ENCODE measurements around the gene ZIC2.

The ZIC2 gene

DNA sequence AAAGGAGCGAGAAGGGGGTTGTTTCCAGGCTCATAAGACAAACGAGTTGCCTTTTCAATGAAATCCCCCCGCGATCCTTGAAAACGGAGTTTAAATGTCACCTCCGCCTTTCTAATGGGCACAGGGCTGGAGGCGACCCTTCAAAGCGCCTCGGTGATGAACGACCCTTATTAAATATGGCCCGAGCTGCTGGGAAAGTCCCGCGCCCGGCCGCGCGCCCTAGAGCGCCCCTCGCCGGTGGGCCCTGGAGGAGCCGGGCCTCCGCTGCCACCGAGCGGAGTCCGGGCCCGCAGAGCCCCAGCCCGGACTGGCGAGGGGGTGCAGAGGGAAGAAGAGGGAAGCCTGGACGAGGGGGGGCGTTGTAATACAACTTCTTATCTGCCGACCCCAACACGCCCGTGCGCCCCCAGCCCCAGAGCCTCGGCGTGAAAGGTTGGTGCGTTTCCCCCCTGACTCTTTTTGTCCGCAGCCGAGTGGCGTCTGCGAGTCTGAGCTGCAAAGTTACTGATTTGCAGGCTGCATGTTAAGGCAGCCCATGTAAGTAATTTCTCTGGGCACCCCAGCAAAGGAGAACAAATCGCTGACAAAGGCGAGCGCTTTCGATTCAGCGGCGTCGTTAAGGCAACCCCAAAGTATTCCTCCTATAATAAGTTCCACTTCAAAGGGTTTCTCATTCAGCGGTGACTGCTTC lies 21.9 kb upstream of the ZIC2 start:
- DNase-seq (ENCODE audit: low read depth in 2 of 2, low spot score in 1 of 2) = no peak

DNA sequence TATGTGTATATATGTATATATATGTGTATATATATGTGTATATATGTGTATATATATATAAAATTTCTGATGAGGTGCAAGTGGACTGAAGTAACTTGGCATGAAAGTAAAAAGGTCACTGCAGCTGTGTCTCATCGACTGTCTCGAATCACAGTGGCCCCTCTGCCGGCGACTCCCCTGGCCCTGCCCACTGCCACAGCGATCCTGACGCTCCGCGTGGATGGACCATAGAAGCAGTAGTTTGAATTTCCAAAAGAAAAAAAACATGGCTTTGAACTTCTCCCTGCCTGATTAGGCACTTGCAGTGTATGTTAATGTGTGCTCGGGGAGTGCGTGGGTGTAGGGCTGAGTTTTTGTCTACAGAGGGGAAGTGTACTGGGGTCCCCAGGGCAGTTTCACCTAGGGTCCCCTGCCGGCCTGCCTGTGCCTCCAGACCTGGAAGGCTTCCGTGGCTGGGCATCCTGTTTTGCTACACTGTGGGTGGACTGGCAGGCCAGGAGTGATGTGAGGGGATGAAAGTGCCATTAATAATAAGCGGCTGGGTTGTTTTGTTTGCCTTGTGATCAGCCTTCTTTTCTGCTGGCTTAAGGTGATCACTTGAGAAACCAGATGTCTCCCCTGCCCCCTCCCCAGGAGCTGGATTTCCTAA lies 20.8 kb upstream of the ZIC2 start:
- no peak for DNase-seq (ENCODE audit: low read depth in 2 of 2, low spot score in 1 of 2)

- no peak for DNase-seq (ENCODE audit: low read depth in 2 of 2, low spot score in 1 of 2)
Observed at GRCh38 chr13:99961636-99962035, 19.9 kb upstream of the ZIC2 start.

- DNase-seq (ENCODE audit: low read depth in 2 of 2, low spot score in 1 of 2) = no peak
Observed at GRCh38 chr13:99962242-99962641, 19.3 kb upstream of the ZIC2 start.

GRCh38 chr13:99963816-99964339 lies 17.7 kb upstream of the ZIC2 start:
- DNase-seq (ENCODE audit: low read depth in 2 of 2, low spot score in 1 of 2) = no peak

- DNase-seq (ENCODE audit: low read depth in 2 of 2, low spot score in 1 of 2) = no peak
Observed at GRCh38 chr13:99965329-99966000, 16.1 kb upstream of the ZIC2 start.

- DNase-seq (ENCODE audit: low read depth in 2 of 2, low spot score in 1 of 2) = no peak
Observed at GRCh38 chr13:99966064-99966805, 15.3 kb upstream of the ZIC2 start.

DNA sequence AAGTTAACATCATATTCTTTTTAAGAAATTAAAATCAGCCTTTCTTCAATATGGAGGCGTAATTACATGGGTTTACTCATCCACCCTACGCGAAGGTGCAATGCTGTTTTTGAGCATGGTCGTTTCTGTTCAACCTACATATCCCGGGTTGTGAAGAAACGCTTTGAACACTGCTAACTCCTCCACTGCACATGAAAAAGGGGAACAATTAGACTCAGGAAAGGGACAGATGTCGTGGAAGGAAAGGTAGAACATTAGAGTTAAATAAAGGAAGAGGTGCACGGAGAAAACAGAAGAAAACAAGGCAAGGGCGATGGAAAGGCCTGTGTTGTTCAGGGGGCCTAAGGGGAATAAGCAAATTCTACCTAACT lies 14.1 kb upstream of the ZIC2 start:
- no peak for DNase-seq (ENCODE audit: low read depth in 2 of 2, low spot score in 1 of 2)

- DNase-seq (ENCODE audit: low read depth in 2 of 2, low spot score in 1 of 2) = no peak
Observed at GRCh38 chr13:99967869-99968520, 13.6 kb upstream of the ZIC2 start.

DNA sequence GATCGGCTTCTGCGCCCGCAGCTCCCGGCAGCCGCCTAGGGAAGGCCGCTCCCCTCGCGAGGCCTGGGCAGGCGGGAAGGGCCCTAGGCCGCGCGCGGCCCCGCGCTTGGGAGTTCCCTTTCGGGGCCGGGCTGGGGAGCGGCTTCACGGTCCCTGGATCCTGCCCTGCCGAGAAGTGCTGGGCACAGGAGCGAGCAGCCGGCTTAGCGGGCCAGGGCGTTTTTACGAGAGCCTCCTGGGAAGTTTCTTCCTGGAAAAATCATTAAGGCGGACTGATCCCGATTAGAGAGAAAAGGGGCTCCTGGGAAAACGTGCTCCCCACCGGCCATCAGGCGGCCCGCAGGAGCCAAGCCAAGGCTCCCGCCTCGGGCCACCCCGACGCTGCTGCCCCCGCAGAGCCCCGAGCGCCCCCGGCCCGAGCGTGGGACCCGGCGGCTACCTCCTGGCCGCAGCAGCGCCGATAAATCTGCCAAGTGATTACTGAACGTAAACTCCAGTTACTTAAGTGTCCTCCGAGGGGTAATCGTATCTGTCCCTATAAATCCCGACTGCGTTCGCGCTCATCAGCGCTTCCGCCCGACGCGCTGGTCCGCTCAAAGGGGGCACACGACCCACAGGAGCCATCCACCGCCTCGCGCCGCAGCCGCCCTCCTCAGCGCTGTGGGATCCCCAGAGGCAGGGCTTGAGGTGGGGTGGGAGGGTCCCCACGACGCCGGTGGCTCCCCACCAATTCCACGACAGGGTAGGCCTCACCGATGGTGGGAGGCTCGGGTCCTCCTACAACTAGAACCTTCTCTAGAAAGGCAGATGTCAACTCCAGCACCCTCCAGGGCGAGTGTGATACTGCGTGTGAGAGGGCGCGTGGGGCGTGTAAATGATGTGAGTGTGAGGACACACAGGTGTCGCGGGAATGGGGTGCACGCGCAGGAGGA lies 12.8 kb upstream of the ZIC2 start:
- no peak for DNase-seq (ENCODE audit: low read depth in 2 of 2, low spot score in 1 of 2)

- DNase-seq (ENCODE audit: low read depth in 2 of 2, low spot score in 1 of 2) = no peak
Observed at GRCh38 chr13:99969453-99969918, 12.1 kb upstream of the ZIC2 start.

DNA sequence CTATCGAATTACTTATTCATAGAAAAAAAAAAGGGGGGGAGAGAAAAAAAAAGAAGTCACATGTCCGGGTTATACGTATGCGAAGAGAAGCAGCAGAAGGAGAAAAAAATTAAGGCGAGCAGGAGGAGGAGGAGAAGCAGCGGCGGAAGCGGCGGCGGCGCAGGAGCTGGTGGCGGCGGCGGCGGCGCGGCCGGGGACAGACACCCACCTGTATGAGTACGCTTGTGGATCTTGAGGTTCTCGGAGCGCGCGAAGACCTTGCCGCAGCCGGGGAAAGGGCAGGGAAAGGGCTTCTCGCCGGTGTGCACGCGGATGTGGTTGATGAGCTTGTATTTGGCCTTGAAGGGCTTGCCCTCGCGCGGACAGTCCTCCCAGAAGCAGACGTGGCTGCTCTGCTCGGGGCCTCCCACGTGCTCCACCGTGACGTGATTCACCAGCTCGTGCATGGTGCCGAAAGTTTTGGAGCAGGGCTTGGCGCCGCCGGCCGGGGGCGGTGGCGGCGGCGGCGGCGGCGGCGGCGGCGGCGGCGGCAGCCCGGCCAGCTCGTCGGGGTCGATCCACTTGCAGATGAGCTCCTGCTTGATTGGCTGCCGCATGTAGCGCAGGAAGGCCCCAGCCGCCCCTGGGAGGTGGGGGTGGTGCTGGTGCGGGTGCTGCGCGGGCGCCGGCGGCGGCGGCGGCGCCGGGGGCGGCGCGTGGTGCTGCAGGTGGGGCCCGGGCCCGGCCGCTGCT lies 11.5 kb upstream of the ZIC2 start:
- peak; percentile 27 to 33 for DNase-seq (ENCODE audit: low read depth in 2 of 2, low spot score in 1 of 2)

DNA sequence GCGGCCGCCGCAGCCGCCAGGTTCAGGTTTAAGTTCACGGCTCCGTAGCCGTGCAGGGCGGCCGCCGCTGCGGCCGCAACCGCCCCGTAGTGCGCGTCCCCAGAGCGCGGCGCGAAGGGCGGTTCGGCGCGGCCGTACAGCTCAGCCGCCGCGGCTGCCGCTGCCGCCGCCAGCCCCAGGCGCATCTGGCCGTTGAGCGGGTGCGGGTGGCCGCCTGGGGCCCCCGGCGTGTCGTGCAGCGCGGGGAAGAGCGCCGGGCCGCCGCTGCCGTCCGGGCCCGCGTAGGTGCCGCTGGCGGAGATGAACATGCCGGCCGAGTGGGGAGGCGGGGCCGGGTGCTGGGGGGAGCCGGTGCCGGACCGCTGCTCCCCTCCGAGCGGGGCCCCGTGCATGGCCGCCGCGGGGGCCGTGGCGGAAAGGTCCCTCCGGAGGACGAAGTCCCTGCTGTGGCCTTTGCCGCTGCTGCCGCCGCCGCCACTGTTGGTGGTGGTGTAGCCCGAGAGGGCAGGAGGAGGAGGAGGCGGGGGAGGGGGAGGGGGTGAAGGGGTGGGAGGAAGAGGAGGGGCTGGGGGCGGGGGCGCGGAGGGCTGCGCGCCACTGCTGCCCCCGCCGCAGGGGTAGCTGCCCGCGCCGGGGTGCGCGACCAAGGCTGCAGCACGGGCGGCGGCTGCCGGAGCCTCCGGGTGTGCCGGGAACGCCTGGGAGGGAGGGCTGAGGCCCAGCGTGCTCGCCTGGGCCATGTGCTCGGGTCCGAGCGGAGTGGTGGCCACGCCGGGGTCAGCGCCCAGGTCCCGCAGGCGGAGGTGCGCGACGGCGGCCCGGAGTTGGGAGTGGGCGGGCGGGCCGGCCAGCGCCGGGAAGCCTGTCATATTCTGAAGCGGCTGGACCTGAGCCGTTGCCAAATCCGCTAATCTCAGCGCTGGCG lies 10.7 kb upstream of the ZIC2 start:
- DNase-seq (ENCODE audit: low read depth in 2 of 2, low spot score in 1 of 2) = no peak

DNA sequence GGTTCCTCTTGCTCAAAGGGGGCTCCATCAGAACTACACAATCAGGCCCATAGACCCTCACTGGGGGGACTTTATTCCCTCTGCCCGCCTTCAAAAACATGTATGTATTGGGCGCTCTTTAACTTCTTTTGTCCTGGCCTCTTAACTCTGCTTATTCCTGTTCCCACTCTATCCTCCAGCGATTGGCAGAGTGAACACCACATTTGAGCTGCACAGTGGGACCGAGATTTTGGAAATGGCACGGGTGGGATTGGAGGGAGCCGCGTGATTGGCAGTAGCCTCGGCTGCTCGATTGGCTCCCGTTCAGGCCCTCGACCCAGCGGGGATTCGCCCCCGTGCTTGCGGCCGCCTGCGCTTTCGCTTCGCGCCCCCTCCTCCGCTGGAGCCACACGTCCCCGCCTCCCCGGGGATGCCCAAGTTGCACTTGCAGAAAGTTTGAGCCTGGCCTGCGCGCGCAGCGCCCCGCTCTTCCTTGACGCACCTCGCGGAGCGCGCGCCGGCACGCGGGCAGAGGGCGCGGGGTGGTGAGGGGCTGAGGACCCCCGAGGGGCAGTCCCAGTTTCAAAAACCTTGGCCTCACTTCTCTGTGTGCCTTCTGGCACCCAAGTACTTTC lies 9.9 kb upstream of the ZIC2 start, which contains the start of gene ZIC5:
Gene ZIC5 (minus strand): TSS at position 192 of the 614 bp plus-strand sequence. CDS start 164 bp downstream, at position 28.
- no peak for DNase-seq (ENCODE audit: low read depth in 2 of 2, low spot score in 1 of 2)

- DNase-seq (ENCODE audit: low read depth in 2 of 2, low spot score in 1 of 2) = no peak
Observed at GRCh38 chr13:99972190-99972731, 9.3 kb upstream of the ZIC2 start.

DNA sequence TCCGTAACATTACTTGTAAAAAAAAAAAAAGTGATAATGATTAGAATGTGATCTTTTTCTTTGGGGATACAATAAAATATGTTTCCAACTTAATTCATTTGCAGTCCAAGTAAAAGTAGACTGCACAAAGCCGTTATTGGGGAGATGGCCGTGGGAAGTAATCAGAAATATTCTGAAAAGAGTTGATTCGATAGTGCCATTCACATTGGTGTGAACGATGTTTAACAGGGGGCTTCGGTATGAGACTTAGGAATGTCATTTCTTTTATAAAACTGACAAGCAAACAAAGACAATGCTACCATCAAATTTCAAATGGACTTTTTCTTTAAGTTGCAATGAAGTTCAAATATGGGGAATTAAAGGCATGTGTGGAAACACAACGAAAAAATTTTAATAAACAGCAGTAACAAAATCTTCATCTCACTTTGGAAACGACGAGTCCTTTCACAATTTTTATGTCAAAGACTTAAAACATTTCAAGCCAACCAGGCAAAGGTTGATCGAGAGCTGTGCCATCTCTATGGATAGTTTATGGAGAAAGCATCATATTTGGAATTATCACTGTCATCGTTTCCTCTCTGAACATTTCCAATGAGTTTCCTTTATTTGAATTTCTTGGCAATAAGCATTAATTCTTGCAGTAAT lies 8.3 kb upstream of the ZIC2 start:
- DNase-seq (ENCODE audit: low read depth in 2 of 2, low spot score in 1 of 2) = no peak

DNA sequence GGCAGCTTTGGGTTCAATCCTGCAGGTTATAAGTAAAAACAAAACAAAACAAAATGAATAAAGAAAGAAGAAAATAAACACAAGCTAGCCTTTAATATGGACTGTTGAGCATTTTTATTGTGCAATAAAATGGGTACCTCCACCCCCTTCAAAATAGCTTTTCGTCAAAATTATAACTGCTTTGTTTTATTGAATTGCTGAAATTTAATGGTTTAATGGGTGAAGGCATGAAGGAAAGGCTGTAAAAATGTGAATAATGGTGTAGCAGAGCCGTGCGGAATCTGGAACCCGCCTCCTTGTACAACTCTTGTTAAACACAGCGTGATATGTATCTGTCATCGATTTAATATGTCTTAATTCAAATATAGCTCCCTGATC lies 7.8 kb upstream of the ZIC2 start:
- DNase-seq (ENCODE audit: low read depth in 2 of 2, low spot score in 1 of 2) = no peak

Data from stimulated activated CD8-positive, alpha-beta memory T cell treated with anti-CD3 and anti-CD28 coated beads, Interleukin-4, amount 100 ng/mL, for 4 hours (primary cell).